ENCODE measurements around the gene TRIM15.
"Not testable (repeated sequence)": the region's sequence is repeated elsewhere in the genome, so short reads cannot be mapped to it uniquely, and the experiment has no call there.

The TRIM15 gene

GRCh38 chr6:30163090-30163917 is at the start of gene TRIM15:
Gene TRIM15, plus strand, starts transcription at chr6:30163546. Its CDS starts 139 bp downstream, at chr6:30163685.
- peak in 2 of 3 experiments; percentile 22 to 66 for DNase-seq (ENCODE audit: low read depth in 3 of 3)

DNA sequence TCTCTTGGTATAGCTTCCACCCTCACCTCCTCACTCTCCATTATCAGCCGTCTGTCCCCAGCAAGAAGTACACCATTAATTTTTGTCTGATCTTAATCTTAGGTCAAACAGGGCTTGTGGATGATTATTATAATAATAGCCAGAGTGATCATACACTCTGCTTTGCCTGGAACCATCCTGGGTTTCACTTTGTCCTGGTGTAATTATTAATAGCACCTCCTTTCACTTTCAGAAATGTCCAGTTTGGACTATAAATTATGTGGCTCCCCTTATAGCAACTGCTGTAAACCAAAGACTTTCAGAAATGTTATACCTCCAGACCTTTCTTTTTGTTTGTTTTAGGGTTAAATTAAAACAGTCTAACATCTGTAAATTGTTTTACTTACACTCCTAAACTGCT is 49.5 kb upstream of the TRIM15 start:
- no peak for DNase-seq (ENCODE audit: low read depth in 3 of 3)

DNA sequence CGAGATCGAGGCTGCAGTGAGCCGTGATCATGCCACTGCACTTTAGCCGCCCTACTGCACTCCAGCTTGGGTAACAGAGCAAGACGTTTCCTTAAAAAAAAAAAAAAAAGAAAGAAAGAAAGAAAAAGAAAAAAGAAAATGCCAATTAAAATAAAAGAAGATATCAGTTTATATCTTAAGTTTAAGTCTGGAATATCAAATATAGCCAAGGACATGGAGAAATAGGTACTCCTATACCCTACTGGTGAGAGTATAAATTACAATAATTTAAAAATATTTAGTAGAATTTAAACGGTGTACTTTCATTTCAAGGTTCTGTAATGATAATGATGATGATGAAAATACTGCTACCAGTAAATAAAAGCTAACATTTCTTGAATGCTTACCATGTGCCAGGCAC is 46.6 kb upstream of the TRIM15 start:
- DNase-seq (ENCODE audit: low read depth in 3 of 3): no peak

GRCh38 chr6:30118691-30119090 is 44.7 kb upstream of the TRIM15 start:
- DNase-seq (ENCODE audit: low read depth in 3 of 3): not testable (repeated sequence)

GRCh38 chr6:30121446-30122366 is 41.6 kb upstream of the TRIM15 start:
- DNase-seq (ENCODE audit: low read depth in 3 of 3): no peak

GRCh38 chr6:30122515-30122914 is 40.8 kb upstream of the TRIM15 start:
- DNase-seq (ENCODE audit: low read depth in 3 of 3): no peak

DNA sequence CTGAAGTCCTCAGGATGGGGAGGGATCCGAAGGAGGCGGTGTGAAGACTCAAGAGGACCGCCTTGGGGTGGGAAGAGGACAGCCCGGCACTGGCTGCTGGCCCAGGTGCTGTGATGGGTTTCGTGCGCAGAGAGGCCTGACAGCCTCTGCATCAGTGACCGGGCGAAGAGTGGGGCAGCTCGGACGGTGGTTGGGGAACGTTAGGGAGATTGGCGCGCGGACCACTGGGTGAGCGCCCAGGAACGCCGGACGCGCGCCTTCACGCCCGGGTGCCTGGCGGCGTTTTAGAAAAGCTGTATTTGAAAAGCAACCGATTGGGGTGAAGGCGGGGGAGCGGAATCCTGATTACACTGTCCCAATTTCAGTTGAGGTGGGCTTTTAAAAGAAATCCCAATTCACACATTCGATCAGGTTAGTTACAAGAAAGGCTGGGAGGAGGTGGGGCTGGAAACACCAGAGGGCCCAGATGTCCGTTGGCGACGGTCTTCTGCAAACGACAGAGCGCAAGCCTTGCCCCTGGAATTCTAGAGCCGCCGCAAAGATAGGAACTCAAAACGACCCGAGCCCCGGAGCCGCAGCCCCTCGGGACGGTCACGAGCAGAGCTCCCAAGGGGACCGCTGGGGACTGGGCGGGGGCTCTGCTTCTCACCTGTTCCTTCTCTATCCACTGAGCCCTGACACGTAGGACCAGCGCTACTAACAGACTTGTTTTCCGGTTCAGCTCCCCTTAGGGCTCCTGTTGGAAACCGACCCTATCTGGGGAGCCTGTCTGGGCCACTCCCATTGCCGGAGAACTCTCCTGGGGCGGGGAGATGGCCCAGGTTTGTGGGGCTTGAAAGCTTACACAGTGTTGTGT is 35.9 kb upstream of the TRIM15 start:
- no peak for DNase-seq (ENCODE audit: low read depth in 3 of 3)

DNA sequence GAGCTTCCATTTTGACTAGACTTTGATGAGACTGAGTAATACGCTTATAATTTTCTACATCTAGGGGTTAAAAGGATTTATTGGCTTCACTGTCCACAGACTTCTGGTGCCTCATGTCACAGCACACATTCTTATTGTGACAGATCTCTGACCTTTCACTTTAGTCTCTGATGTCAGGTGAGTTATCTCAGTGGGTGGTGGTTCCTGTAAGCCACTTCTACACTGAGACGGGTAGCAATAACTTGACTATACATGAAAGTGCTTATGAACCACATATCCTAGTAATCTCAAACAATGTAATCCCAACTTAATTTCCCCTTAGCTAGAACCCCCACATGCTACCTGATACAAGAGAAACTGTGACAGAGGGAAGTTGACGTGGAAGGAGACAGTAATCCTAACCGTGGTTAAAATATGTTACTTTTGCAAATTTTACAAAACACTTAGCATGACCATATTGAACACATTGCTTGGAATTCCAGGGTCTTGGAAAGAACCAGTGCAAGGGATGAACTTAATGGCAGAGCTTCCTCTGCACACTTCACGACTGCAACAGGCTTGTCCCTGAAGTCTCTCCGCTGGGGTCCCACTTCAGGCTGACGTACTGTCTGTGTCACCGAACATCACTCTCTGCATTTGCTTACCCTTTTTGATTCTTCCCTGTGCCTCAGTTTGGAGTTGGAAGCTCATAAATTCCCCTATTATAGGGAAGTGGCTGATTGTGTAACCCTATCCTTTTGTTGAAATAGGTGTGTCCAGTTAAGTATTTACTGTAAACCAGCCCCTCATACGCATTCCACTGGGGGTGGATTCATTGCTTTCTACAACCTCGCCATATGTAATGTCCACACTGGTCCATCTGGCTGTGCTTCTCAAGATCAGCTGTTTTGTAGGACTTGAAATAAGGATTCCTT is 33.8 kb upstream of the TRIM15 start:
- no peak for DNase-seq (ENCODE audit: low read depth in 3 of 3)

GRCh38 chr6:30130179-30130679 is 33.1 kb upstream of the TRIM15 start:
- DNase-seq (ENCODE audit: low read depth in 3 of 3): no peak

DNA sequence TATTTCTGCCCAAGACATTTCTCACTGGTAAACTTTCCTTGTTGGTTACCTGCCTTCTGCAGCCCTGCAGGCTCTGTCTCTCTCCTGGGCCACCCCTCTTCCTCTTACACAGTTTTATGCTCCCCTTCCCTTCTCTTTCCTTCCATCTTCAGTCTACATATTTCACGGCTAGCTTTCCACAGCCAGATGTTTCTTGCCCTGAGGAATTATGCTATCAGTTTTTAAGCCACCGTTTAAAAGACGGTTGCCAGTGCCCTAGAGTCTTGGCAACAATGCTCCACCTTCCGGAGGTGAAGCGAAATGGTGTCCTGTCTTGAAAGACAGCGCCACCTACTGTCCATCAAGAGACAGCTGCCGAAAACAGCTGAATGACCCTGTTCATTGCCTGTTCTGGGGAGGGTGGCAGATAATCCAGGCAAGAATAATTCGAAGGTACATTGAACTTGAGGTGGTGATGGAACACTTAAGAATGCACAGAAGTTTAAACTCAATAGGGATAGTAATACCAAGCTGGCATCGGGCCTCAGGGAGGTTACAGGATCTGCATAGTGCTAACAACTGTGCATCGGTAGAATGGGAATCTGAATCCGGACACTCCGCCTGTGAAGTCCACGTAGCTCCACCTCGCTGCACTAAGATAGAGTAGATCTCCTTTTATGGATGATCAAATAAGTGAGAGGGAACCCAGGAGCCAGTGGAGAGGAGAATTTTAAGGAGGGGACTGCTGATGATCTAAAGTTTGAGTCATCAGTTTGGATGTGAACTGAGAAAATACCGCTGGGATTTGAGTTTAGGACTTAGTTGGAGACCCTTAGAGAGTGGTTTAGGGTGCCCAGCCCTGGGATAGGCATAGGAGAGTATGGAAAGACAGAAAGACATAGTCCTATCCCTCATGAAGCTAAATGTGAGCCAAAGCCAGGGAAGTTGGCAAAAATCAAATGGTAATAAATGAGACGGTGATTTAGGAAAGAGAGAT is 32.2 kb upstream of the TRIM15 start:
- DNase-seq (ENCODE audit: low read depth in 3 of 3): peak; percentile 39 to 60 (median 48)

GRCh38 chr6:30131947-30132497 is 31.3 kb upstream of the TRIM15 start:
- DNase-seq (ENCODE audit: low read depth in 3 of 3): no peak

- no peak for DNase-seq (ENCODE audit: low read depth in 3 of 3)
Observed at GRCh38 chr6:30135147-30135546, 28.2 kb upstream of the TRIM15 start.

GRCh38 chr6:30135757-30136156 is 27.6 kb upstream of the TRIM15 start, which contains the start of gene TRIM40:
Gene TRIM40, plus strand, starts transcription at chr6:30136140. Its CDS starts 897 bp downstream, at chr6:30137037.
- DNase-seq (ENCODE audit: low read depth in 3 of 3): no peak

GRCh38 chr6:30136570-30137286 is 26.6 kb upstream of the TRIM15 start:
- DNase-seq (ENCODE audit: low read depth in 3 of 3): no peak

GRCh38 chr6:30140240-30140639 is 23.1 kb upstream of the TRIM15 start:
- not testable (repeated sequence) for DNase-seq (ENCODE audit: low read depth in 3 of 3)

- no peak for DNase-seq (ENCODE audit: low read depth in 3 of 3)
Observed at GRCh38 chr6:30142665-30143064, 20.7 kb upstream of the TRIM15 start.

- DNase-seq (ENCODE audit: low read depth in 3 of 3): no peak
Observed at GRCh38 chr6:30143780-30144179, 19.6 kb upstream of the TRIM15 start.

DNA sequence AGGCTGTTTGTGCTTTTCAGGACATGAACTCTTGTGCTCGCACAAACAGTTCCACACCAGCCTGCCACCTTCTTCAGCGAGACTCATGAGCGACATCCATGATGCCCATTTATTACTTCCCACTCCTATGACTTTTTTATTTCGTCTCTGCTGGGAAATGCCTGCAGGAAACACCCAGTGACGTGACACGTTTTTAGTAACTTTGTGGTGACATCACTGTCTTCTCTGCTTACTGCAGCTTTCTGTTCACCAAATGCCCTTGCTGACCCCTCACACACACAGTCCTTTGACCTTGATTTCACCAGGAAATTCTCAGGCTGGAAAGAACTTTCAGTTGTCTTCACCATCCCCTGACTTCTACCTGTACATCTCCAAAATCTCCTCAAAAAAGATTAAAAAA is 18.5 kb upstream of the TRIM15 start:
- DNase-seq (ENCODE audit: low read depth in 3 of 3): no peak
